ENCODE measurements around the gene ZNF664.

Gene ZNF664

GRCh38 chr12:124011435-124012115 lies 38.6 kb downstream of the ZNF664 start:
- no peak overlapping the region for H3K27ac ChIP-seq (ENCODE audit: low read length, poor library complexity, severe bottlenecking)
- peaks cover 28 to 56% of the 10 kb centered on the region in 2 experiments for H3K36me3 ChIP-seq (ENCODE audit: control insufficient read depth in 1 of 2, insufficient read depth in 2 of 2, low read depth in 1 of 2, low read length in 2 of 2)
- H2AK5ac ChIP-seq (ENCODE audit: low read length, severe bottlenecking) = no peak overlapping the region
- no peak overlapping the region for H3K4me3 ChIP-seq (ENCODE audit: insufficient read depth in 1 of 2, low read depth in 1 of 2, low read length in 2 of 2)
- H3K9ac ChIP-seq (ENCODE audit: low read length) = no peak overlapping the region
- no peak overlapping the region for H4K91ac ChIP-seq (ENCODE audit: low read length)
- no peak overlapping the region for H2BK12ac ChIP-seq (ENCODE audit: low read length in 2 of 2)
- H3K14ac ChIP-seq (ENCODE audit: low read length in 2 of 2) = no peak overlapping the region
- no peaks in the 10 kb centered on the region for H3K27me3 ChIP-seq (ENCODE audit: control insufficient read depth in 1 of 2, insufficient read depth in 1 of 2, low read length in 2 of 2)
- no peak overlapping the region for H2AFZ ChIP-seq (ENCODE audit: low read depth, low read length)
- no peak overlapping the region for H3K18ac ChIP-seq (ENCODE audit: low read depth in 1 of 2, low read length in 2 of 2)
- WGBS = 95% methylated on average over 6 of the region's 8 CpGs
- H2BK15ac ChIP-seq (ENCODE audit: low read depth, poor library complexity, severe bottlenecking) = no peak overlapping the region
- H3K9me3 ChIP-seq (ENCODE audit: control insufficient read depth, low read length) = no peaks in the 10 kb centered on the region
- H4K8ac ChIP-seq (ENCODE audit: low read length) = no peak overlapping the region
- H3K79me1 ChIP-seq (replicated peaks; ENCODE audit: low read length, poor library complexity, severe bottlenecking) = peaks cover 11% of the 10 kb centered on the region
- no peak overlapping the region for H3K4ac ChIP-seq (ENCODE audit: low read depth in 1 of 2, low read length in 2 of 2)
- no peak overlapping the region for H3K4me2 ChIP-seq (ENCODE audit: low read length, poor library complexity, severe bottlenecking)
- no peak for DNase-seq
- H2BK5ac ChIP-seq (ENCODE audit: low read depth, low read length, poor library complexity, severe bottlenecking) = no peak overlapping the region
- no peak overlapping the region for H2BK120ac ChIP-seq (ENCODE audit: low read depth, low read length)
- H3K4me1 ChIP-seq (ENCODE audit: control insufficient read depth, insufficient read depth, low read depth, low read length) = peaks cover 1% of the 10 kb centered on the region
- H3K23ac ChIP-seq (ENCODE audit: low read length in 2 of 2) = no peak overlapping the region

GRCh38 chr12:124013073-124013472 lies 40.1 kb downstream of the ZNF664 start:
- Histone ChIP-seq H3K27ac (ENCODE audit: low read length, poor library complexity, severe bottlenecking) (no peak overlapping the region), H2BK120ac (ENCODE audit: low read depth, low read length) (no peak overlapping the region), H3K4me3 (ENCODE audit: insufficient read depth in 1 of 2, low read depth in 1 of 2, low read length in 2 of 2) (no peak overlapping the region), H3K9ac (ENCODE audit: low read length) (no peak overlapping the region), H4K8ac (ENCODE audit: low read length) (no peak overlapping the region), H3K23ac (ENCODE audit: low read length in 2 of 2) (no peak overlapping the region), H2BK12ac (ENCODE audit: low read length in 2 of 2) (no peak overlapping the region), H4K91ac (ENCODE audit: low read length) (no peak overlapping the region), H2BK5ac (ENCODE audit: low read depth, low read length, poor library complexity, severe bottlenecking) (no peak overlapping the region), H2BK15ac (ENCODE audit: low read depth, poor library complexity, severe bottlenecking) (no peak overlapping the region), H3K9me3 (ENCODE audit: control insufficient read depth, low read length) (no peaks in the 10 kb centered on the region), H2AK5ac (ENCODE audit: low read length, severe bottlenecking) (no peak overlapping the region), H3K4ac (ENCODE audit: low read depth in 1 of 2, low read length in 2 of 2) (no peak overlapping the region), H3K4me1 (ENCODE audit: control insufficient read depth, insufficient read depth, low read depth, low read length) (peaks cover 1% of the 10 kb centered on the region), H3K79me1 (replicated peaks; ENCODE audit: low read length, poor library complexity, severe bottlenecking) (peaks cover 9% of the 10 kb centered on the region), H2AFZ (ENCODE audit: low read depth, low read length) (no peak overlapping the region), H3K27me3 (ENCODE audit: control insufficient read depth in 1 of 2, insufficient read depth in 1 of 2, low read length in 2 of 2) (no peaks in the 10 kb centered on the region), H3K14ac (ENCODE audit: low read length in 2 of 2) (no peak overlapping the region), H3K36me3 (ENCODE audit: control insufficient read depth in 1 of 2, insufficient read depth in 2 of 2, low read depth in 1 of 2, low read length in 2 of 2) (peaks cover 19 to 41% of the 10 kb centered on the region in 2 experiments), H3K4me2 (ENCODE audit: low read length, poor library complexity, severe bottlenecking) (no peak overlapping the region), H3K18ac (ENCODE audit: low read depth in 1 of 2, low read length in 2 of 2) (no peak overlapping the region)
- no peak for DNase-seq
- WGBS = 97% methylated on average over 7 of the region's 7 CpGs

- Histone ChIP-seq H2AFZ (ENCODE audit: low read depth, low read length) (no peak overlapping the region), H3K9me3 (ENCODE audit: control insufficient read depth, low read length) (no peaks in the 10 kb centered on the region), H3K23ac (ENCODE audit: low read length in 2 of 2) (no peak overlapping the region), H3K79me1 (replicated peaks; ENCODE audit: low read length, poor library complexity, severe bottlenecking) (peaks cover 4% of the 10 kb centered on the region), H3K4me1 (ENCODE audit: control insufficient read depth, insufficient read depth, low read depth, low read length) (peaks cover 1% of the 10 kb centered on the region), H3K4me3 (ENCODE audit: insufficient read depth in 1 of 2, low read depth in 1 of 2, low read length in 2 of 2) (no peak overlapping the region), H2BK12ac (ENCODE audit: low read length in 2 of 2) (no peak overlapping the region), H4K8ac (ENCODE audit: low read length) (no peak overlapping the region), H3K27ac (ENCODE audit: low read length, poor library complexity, severe bottlenecking) (no peak overlapping the region), H2BK120ac (ENCODE audit: low read depth, low read length) (no peak overlapping the region), H3K18ac (ENCODE audit: low read depth in 1 of 2, low read length in 2 of 2) (no peak overlapping the region), H3K36me3 (ENCODE audit: control insufficient read depth in 1 of 2, insufficient read depth in 2 of 2, low read depth in 1 of 2, low read length in 2 of 2) (peaks cover 17 to 31% of the 10 kb centered on the region in 2 experiments), H4K91ac (ENCODE audit: low read length) (no peak overlapping the region), H3K4me2 (ENCODE audit: low read length, poor library complexity, severe bottlenecking) (no peak overlapping the region), H2BK5ac (ENCODE audit: low read depth, low read length, poor library complexity, severe bottlenecking) (no peak overlapping the region), H3K9ac (ENCODE audit: low read length) (no peak overlapping the region), H3K14ac (ENCODE audit: low read length in 2 of 2) (no peak overlapping the region), H2AK5ac (ENCODE audit: low read length, severe bottlenecking) (no peak overlapping the region), H2BK15ac (ENCODE audit: low read depth, poor library complexity, severe bottlenecking) (no peak overlapping the region), H3K27me3 (ENCODE audit: control insufficient read depth in 1 of 2, insufficient read depth in 1 of 2, low read length in 2 of 2) (no peaks in the 10 kb centered on the region), H3K4ac (ENCODE audit: low read depth in 1 of 2, low read length in 2 of 2) (no peak overlapping the region)
- WGBS = 83% methylated on average over 13 of the region's 13 CpGs
- DNase-seq = no peak
Observed at GRCh38 chr12:124015494-124016461, 42.8 kb downstream of the ZNF664 start.

- H3K4me2 ChIP-seq (ENCODE audit: low read length, poor library complexity, severe bottlenecking) = no peak overlapping the region
- H2AK5ac ChIP-seq (ENCODE audit: low read length, severe bottlenecking) = no peak overlapping the region
- peaks cover 4% of the 10 kb centered on the region for H3K79me1 ChIP-seq (replicated peaks; ENCODE audit: low read length, poor library complexity, severe bottlenecking)
- no peak overlapping the region for H3K14ac ChIP-seq (ENCODE audit: low read length in 2 of 2)
- H2BK120ac ChIP-seq (ENCODE audit: low read depth, low read length) = no peak overlapping the region
- 100% methylated on average over 2 of the region's 2 CpGs for WGBS
- H3K9me3 ChIP-seq (ENCODE audit: control insufficient read depth, low read length) = no peaks in the 10 kb centered on the region
- no peak overlapping the region for H3K27ac ChIP-seq (ENCODE audit: low read length, poor library complexity, severe bottlenecking)
- H2AFZ ChIP-seq (ENCODE audit: low read depth, low read length) = no peak overlapping the region
- peak overlapping the region in 1 of 2 experiments; percentile 10 for H3K23ac ChIP-seq (ENCODE audit: low read length in 2 of 2)
- H2BK5ac ChIP-seq (ENCODE audit: low read depth, low read length, poor library complexity, severe bottlenecking) = no peak overlapping the region
- H3K4me1 ChIP-seq (ENCODE audit: control insufficient read depth, insufficient read depth, low read depth, low read length) = peaks cover 1% of the 10 kb centered on the region
- peak overlapping the region; percentile 32 for H4K8ac ChIP-seq (ENCODE audit: low read length)
- H3K36me3 ChIP-seq (ENCODE audit: control insufficient read depth in 1 of 2, insufficient read depth in 2 of 2, low read depth in 1 of 2, low read length in 2 of 2) = peaks cover 16 to 18% of the 10 kb centered on the region in 2 experiments
- no peak overlapping the region for H4K91ac ChIP-seq (ENCODE audit: low read length)
- H3K18ac ChIP-seq (ENCODE audit: low read depth in 1 of 2, low read length in 2 of 2) = no peak overlapping the region
- H2BK12ac ChIP-seq (ENCODE audit: low read length in 2 of 2) = no peak overlapping the region
- DNase-seq = no peak
- H2BK15ac ChIP-seq (ENCODE audit: low read depth, poor library complexity, severe bottlenecking) = no peak overlapping the region
- peak overlapping the region in 1 of 2 experiments; percentile 28 for H3K4ac ChIP-seq (ENCODE audit: low read depth in 1 of 2, low read length in 2 of 2)
- H3K27me3 ChIP-seq (ENCODE audit: control insufficient read depth in 1 of 2, insufficient read depth in 1 of 2, low read length in 2 of 2) = no peaks in the 10 kb centered on the region
- no peak overlapping the region for H3K4me3 ChIP-seq (ENCODE audit: insufficient read depth in 1 of 2, low read depth in 1 of 2, low read length in 2 of 2)
- H3K9ac ChIP-seq (ENCODE audit: low read length) = no peak overlapping the region
Observed at GRCh38 chr12:124017064-124017463, 44.0 kb downstream of the ZNF664 start.
